ENCODE data around the gene HOXB13. TPM values are rescaled to one million over a fixed set of nuclear protein-coding genes. Genes with fewer than 3 reads are reported as not detected.

The HOXB13 gene
- total RNA-seq, 6 experiments from 2014 or later = not detected

DNA sequence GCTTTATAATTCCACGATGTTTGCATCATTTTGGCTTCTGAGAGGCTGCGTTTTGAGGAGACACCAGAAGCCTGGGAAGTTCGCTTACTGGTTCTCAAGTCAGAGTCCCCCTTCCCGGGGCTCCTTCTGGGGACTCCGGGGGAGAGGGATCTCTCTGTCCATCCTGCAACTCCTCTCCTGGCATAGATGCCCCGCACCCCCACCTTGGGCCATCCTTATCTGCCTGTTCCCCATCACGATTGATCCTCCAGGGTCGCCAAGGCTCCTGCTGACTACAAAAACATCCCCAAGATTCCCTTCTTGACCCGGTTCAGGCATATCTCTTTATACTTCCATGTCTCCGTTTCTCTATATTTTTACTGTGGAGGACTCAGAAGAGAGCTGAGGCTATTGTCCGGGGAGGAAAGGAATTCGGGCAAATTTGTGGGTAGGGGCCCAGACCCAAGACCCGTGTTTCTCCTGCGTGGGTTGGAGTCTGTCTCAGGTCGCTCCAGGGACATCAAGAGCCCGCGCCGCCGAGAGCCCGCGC lies 18.4 kb upstream of the HOXB13 start:
- 4% methylated on average over 13 of the region's 21 CpGs for WGBS (ENCODE audit: insufficient coverage, low coverage, low lambda C conversion rate, missing lambda C conversion rate)
- intact Hi-C loops (cut with DNase I) = no loop called here
- no peak for DNase-seq
- H3K9me3 ChIP-seq = no peaks in the 10 kb centered on the region
- no peak overlapping the region for H3K4me3 ChIP-seq
- no peak overlapping the region for H3K27ac ChIP-seq
- ATAC-seq = no peak
- no peaks in the 10 kb centered on the region for H3K36me3 ChIP-seq
- H3K4me1 ChIP-seq = no peaks in the 10 kb centered on the region
- H3K27me3 ChIP-seq = peaks cover 16 to 58% of the 10 kb centered on the region in 2 donors
- no peak for TF ChIP-seq POLR2A (IDR thresholded peaks at IDR 0.05)
- TF ChIP-seq, protein P1, sequence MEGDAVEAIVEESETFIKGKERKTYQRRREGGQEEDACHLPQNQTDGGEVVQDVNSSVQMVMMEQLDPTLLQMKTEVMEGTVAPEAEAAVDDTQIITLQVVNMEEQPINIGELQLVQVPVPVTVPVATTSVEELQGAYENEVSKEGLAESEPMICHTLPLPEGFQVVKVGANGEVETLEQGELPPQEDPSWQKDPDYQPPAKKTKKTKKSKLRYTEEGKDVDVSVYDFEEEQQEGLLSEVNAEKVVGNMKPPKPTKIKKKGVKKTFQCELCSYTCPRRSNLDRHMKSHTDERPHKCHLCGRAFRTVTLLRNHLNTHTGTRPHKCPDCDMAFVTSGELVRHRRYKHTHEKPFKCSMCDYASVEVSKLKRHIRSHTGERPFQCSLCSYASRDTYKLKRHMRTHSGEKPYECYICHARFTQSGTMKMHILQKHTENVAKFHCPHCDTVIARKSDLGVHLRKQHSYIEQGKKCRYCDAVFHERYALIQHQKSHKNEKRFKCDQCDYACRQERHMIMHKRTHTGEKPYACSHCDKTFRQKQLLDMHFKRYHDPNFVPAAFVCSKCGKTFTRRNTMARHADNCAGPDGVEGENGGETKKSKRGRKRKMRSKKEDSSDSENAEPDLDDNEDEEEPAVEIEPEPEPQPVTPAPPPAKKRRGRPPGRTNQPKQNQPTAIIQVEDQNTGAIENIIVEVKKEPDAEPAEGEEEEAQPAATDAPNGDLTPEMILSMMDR (IDR thresholded peaks at IDR 0.05) = no peak

DNA sequence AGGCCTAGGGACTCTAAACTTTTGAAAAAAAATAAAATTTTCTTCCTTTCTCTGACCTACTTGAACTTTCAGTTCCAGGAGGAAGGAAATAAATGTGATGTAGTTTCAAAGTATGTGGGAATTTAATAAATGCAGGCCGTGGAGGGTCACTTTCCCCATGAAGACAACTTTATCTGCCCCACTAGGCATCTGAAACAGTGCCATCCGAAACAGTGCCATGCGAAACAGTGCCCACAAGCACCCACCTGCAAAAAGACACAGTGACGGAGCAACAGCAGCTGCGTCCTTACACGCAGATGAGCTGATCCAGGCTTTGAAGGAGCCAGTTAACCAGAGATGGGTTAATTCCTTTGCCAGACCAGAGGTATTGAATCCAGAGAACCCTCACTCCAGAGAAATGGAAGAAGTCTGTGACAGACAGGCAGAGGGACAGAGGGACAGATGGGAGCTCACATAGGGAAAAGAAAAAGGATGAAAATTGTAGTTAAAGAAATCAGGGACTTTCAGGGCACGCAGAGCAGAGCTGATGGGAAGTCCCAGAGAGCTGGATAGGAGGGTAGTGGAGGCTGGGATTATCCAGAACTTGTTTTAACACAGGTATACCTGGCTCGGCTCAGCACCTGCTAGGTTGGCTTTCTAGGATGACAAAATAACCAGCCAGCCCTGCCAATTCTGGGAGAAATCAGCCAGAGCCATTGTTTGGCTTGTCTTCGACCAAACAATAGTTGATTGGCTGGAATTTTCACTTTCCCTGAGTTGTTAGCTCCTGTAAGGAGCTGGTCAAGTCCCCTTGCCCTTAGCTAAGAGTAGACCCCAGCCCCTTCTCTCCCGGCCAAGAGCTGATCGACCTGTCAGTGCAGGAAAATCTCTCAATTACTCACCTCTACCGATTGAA lies 17.1 kb upstream of the HOXB13 start:
- no peaks in the 10 kb centered on the region for H3K9me3 ChIP-seq
- TF ChIP-seq POLR2A (IDR thresholded peaks at IDR 0.05) = no peak
- TF ChIP-seq, protein P1 (IDR thresholded peaks at IDR 0.05) = no peak
- no peak overlapping the region for H3K4me3 ChIP-seq
- ATAC-seq (no peak), DNase-seq (no peak)
- H3K36me3 ChIP-seq = no peaks in the 10 kb centered on the region
- no peak overlapping the region for H3K27ac ChIP-seq
- intact Hi-C loops (cut with DNase I) = no loop called here
- WGBS (ENCODE audit: insufficient coverage, low coverage, low lambda C conversion rate, missing lambda C conversion rate) = 12% methylated on average over 11 of the region's 12 CpGs
- H3K27me3 ChIP-seq = peaks cover 17 to 57% of the 10 kb centered on the region in 2 donors
- no peaks in the 10 kb centered on the region for H3K4me1 ChIP-seq

DNA sequence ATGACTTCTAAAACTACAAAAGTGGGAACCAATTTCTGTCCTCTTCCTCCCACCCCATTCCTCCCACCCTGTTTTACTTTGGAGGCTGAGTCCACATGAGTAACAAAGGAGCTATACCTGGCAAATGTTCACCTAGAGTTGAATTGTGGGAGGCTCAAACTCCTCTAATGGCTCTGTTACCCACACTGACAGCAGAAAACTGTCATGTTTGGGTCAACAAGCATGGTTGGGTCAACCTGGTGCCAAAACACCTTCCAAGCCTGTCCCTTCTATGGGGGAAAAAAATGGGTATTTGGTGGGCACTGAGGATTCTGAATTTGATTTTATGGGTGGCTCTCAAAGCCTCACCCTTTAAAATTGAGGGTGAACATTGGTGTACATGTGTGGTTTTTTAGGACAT lies 12.0 kb upstream of the HOXB13 start:
- peaks cover 20 to 38% of the 10 kb centered on the region in 2 donors for H3K27me3 ChIP-seq
- ATAC-seq (no peak), DNase-seq (no peak)
- no peaks in the 10 kb centered on the region for H3K36me3 ChIP-seq
- H3K9me3 ChIP-seq = no peaks in the 10 kb centered on the region
- TF ChIP-seq, protein P1 (IDR thresholded peaks at IDR 0.05) = no peak
- TF ChIP-seq POLR2A (IDR thresholded peaks at IDR 0.05) = no peak
- H3K4me3 ChIP-seq = no peak overlapping the region
- H3K4me1 ChIP-seq = no peaks in the 10 kb centered on the region
- intact Hi-C loops (cut with DNase I) = no loop called here
- H3K27ac ChIP-seq = no peak overlapping the region

DNA sequence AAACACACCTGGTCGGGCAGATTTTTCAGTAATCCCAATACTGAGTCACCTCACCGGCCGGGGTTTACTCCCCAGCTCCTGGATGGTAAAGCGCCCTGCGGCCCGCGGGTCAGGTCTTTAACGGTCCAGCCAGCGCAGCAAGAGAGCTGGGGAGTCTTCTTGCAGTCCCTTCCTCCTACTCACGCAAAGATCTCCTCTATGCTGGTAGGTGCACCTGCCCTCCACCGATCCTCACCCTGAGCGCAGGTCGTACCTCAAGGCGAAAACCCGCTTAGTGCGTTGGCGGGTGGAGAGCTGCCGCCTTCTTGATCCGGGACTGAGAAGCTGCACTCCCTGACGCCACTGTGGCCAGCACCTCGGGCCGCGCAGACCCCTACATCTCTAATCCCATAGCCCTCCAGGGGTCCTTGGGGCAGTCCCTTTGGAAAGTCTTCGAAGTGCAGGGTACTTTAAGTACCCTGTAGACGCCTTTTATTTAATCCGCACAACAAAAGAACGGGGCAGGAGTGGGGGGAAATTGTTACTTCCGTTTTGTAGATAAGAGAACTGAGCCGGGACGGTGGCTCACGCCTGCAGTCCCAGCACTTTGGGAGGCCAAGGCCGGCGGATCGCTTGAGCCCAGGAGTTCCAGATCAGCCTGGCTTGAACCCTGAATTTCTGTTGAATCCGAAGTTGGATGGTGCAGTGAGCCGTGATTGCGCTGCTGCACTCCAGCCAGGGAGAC lies 10.4 kb upstream of the HOXB13 start:
- no peak for DNase-seq
- 2% methylated on average over 31 of the region's 37 CpGs for WGBS (ENCODE audit: insufficient coverage, low coverage, low lambda C conversion rate, missing lambda C conversion rate)

More for the DNA sequence above, 10.4 kb upstream of the HOXB13 start:
- peak in 1 of 4 donors; percentile 19 for ATAC-seq
- H3K27ac ChIP-seq = no peak overlapping the region
- H3K36me3 ChIP-seq = no peaks in the 10 kb centered on the region
- peaks cover 20 to 38% of the 10 kb centered on the region in 2 donors for H3K27me3 ChIP-seq
- TF ChIP-seq POLR2A (IDR thresholded peaks at IDR 0.05) = no peak
- TF ChIP-seq, protein P1 (IDR thresholded peaks at IDR 0.05) = no peak
- no peak overlapping the region for H3K4me3 ChIP-seq
- no peaks in the 10 kb centered on the region for H3K4me1 ChIP-seq
- no peaks in the 10 kb centered on the region for H3K9me3 ChIP-seq
- intact Hi-C loops (cut with DNase I) = loop anchor here in 1 of 2 donors (10.0 kb wide), 1 partner anchor 46 kb away; no protein-coding TSS in a partner anchor

All from right lobe of liver (tissue), 6 donors.